GM18505 (cell line): ENCODE results near the gene TSPAN13.

Source experiments
- ATAC-seq: cut with Tn5 transposase; IDR thresholded peaks from one replicate; pipeline ENCODE4 v1.9.1; 2021; ENCODE audit not compliant: unreplicated experiment
- POLR2A ChIP-seq: IDR thresholded peaks from 4 replicates; pipeline ENCODE4 v1.6.1; 2011; ENCODE audit warnings: borderline replicate concordance; ENCODE audit not compliant: insufficient read depth, insufficient read length; ENCODE audit errors: extremely low read depth

TSPAN13 gene

DNA sequence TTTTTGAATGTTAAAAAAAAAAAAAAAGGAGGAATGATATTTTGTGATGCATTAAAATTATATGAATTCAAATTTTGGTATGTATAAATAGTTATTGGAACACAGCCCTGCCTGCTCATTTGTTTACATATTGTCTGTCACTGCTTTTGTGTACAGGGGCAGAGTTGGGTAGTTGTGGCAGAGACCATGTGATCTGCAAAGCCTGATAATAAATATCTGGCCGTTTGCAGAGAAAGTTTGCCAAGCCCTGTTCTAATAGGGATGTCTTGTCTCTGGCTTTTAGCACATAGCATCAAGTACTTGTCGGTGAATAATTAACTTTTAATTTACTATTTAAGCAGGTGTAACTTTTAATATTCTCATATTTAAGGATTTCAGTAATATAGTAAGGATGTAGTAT lies 19.8 kb downstream of the TSPAN13 start:
- no peak for ATAC-seq
- TF ChIP-seq POLR2A = no peak

DNA sequence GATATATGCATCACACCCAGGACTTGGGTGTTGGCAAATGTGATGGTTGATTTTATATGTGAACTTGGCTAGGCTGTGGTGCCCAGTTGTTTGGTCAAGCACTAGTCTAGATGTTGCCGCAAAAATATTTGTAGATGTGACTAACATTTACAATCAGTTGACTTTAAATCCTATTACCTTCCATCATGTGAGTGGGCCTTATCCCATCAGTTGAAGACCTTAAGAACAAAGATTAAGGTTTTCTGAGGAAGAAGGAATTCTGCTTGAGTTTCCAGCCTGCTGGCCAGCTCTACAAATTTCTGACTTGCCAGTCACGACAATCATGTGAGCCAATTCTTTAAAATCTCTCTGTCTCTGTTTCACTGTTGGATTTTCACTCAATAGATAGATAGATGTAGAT lies 20.3 kb downstream of the TSPAN13 start:
- ATAC-seq = no peak
- TF ChIP-seq POLR2A = no peak

DNA sequence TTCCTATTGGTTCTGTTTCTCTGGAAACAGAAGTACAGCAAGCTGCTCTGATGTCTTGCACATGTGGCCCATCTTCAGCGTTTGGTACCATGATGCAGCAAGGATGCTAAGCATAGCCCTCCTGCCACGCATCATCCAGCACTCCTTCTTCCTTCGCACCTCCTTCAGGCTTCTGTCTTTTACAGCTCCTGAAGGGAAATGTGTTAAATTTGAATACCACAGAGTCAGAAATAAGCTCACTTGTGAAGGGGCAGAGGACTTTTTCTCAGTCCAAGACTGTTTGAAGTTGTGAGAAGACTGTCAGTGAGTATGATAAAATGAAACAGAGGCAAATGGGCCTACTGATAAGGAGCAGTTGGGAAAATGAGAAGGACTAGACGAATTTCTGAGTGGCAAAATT lies 20.7 kb downstream of the TSPAN13 start:
- TF ChIP-seq POLR2A = no peak
- no peak for ATAC-seq

DNA sequence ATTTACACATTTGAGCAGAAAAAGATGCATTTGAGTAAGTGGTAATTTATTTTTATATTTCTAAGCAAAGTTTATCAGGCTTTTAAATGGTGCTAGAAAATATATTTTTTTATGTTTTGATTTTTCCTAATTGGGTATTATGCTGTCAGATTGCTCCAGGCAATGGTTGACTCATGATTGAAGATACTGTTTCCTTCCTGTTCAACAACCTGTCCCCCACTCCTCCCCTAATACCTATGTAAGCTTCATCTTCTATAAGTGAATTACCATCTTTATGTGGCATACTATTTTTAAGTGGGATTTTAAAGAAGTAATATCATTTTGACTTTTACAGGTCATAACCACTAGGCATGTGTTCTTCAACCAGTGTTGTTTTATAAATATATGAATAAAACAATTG lies 21.4 kb downstream of the TSPAN13 start:
- ATAC-seq = no peak
- TF ChIP-seq POLR2A = no peak

GRCh38 chr7:16776053-16776452 lies 22.5 kb downstream of the TSPAN13 start:
- ATAC-seq = no peak
- no peak for TF ChIP-seq POLR2A

DNA sequence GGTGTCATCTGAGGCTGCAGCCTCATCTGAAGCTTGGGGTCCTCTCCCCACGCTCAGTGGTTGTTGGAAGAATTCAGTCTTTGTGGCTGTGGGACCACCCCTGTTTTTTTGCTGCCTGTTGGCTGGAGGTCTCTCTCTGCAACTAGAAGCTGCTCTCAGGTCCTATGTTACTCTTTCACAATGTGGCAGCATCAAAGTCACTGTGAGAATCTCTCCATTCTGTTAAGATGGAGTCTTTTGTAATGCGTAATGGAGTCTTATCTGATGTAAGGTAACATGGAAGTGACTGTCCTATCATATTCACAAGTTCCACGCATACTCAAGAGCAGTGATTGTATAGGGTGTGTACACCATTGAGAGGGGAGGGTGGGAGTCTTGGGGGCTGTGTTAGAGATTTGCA lies 24.9 kb downstream of the TSPAN13 start:
- no peak for ATAC-seq

GRCh38 chr7:16779051-16779450 lies 25.5 kb downstream of the TSPAN13 start:
- ATAC-seq = no peak
- no peak for TF ChIP-seq POLR2A

More for the DNA sequence above, 24.9 kb downstream of the TSPAN13 start:
- TF ChIP-seq POLR2A = no peak

GRCh38 chr7:16780596-16780995 lies 27.0 kb downstream of the TSPAN13 start:
- no peak for ATAC-seq
- no peak for TF ChIP-seq POLR2A

DNA sequence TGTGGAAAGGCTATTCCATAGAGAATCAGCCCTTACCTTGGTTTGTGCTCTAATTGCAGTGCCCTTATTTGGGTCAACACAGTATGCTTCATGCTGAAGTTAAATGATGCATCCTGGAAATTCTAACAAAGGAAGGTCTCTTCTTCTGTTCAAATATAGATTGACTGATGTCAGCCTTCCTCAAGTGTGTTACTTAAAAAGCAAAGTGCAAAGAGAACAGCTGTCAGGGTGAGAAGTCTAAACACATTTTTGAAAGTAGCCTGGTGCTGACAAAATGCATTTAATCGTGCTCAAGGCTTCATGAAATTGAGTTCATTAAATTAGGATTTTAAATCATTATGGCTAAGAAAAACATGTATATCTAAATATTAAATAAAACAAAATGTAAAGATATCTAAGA lies 31.8 kb downstream of the TSPAN13 start:
- no peak for TF ChIP-seq POLR2A
- no peak for ATAC-seq

- TF ChIP-seq POLR2A = no peak
These were observed 32.3 kb downstream of the TSPAN13 start for GRCh38 chr7:16785846-16786245.

GRCh38 chr7:16786257-16786656 lies 32.7 kb downstream of the TSPAN13 start:
- no peak for TF ChIP-seq POLR2A

More at GRCh38 chr7:16785846-16786245, 32.3 kb downstream of the TSPAN13 start:
- no peak for ATAC-seq

GRCh38 chr7:16787127-16787526 lies 33.6 kb downstream of the TSPAN13 start:
- TF ChIP-seq POLR2A = no peak
- no peak for ATAC-seq

More at GRCh38 chr7:16786257-16786656, 32.7 kb downstream of the TSPAN13 start:
- ATAC-seq = no peak

DNA sequence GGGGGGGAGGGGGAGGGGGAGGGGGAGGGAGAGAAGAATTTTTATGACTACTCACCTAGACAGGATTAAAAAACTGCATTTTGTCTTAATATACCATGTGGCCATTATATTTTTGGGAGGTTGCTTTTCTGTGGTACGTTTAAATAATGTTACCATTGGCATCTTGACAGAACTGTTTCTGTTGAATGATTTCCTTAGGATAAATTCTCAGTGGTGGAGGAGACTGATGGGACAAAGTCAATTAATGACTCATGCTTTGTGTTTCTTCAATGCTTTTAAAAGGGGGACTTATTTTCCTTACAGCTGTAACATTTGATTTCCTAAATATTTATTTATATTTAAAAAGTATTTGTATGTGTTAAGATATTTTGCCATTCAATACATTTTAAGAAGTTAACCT lies 37.5 kb downstream of the TSPAN13 start:
- no peak for TF ChIP-seq POLR2A
- ATAC-seq = no peak

DNA sequence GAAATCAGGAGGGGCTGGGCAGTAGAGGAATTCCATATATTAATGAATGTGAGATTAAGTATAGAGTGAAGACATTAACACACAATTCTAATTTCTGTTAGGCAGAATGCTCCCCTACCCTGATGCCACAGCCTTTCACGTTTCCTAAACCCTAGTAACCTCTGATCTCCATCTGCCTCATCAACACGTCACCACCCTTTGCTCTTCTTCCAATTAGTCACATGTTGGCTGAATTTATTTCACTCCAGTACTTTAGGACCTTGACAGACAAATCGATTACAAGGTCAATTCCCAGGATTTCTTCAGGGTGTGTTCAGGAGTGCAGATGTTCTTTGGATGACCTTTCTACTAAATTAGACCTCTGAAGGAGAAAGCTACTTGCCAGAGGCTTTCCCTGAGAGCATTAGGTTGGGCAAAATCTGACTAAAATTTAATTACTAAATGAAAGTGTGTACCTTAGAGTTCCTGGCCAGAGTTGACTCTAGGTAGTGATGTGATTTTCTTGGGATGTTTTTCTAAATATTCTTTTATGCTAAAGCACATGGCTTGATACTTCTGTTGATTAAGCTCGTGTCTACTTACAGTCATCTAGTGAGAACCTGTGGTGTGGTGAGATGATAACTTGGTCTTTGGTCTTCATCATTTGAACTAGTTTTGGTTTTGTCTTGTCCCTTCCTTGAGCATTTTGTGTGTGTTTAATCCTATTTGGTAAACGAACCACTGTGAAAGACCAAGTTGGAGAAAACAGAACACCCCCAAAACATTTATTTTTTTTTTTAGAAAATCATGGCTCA lies 38.5 kb downstream of the TSPAN13 start:
- no peak for TF ChIP-seq POLR2A
- ATAC-seq = no peak
